ENCODE data around the gene GCAT.

Gene GCAT

GRCh38 chr22:37842015-37842793 lies 34.5 kb downstream of the GCAT start:
- peak in 1 of 2 donors; percentile 11 for DNase-seq (ENCODE audit: low read depth in 2 of 2)
- no peak for TF ChIP-seq CTCF (IDR thresholded peaks at IDR 0.05; ENCODE audit: low read depth, low read length)
- no peak overlapping the region for H3K4me3 ChIP-seq (replicated peaks in 1 of 2; ENCODE audit: low read depth in 2 of 2, low read length in 2 of 2)

GRCh38 chr22:37843741-37844089 lies 36.0 kb downstream of the GCAT start:
- TF ChIP-seq CTCF (IDR thresholded peaks at IDR 0.05; ENCODE audit: low read depth, low read length) = no peak
- peak overlapping the region; percentile 62 to 71 for H3K4me3 ChIP-seq (replicated peaks in 1 of 2; ENCODE audit: low read depth in 2 of 2, low read length in 2 of 2)
- DNase-seq (ENCODE audit: low read depth in 2 of 2) = no peak

DNA sequence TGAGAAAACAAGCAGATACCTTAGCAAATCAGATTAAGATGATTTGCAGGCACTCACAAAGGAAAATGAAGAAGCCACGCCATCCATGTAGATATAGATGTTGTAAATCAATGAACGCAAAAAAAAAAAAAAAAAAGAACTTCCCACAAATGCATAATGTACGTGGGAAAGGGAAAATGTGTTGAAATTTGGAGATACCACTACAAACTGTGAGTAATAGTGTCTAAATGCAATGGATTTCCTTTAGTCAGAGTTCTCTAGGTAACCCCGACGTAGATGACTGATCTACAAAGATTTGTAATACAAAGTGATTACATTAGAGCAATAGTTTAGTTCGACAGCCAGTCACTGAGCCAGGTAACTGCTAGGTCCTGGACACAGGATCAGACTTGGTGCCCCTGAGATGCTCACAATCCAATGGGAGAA lies 37.2 kb downstream of the GCAT start:
- H3K4me3 ChIP-seq (replicated peaks in 1 of 2; ENCODE audit: low read depth in 2 of 2, low read length in 2 of 2) = peak overlapping the region; percentile 62 to 71
- peak in 1 of 2 donors; percentile 22 for DNase-seq (ENCODE audit: low read depth in 2 of 2)
- no peak for TF ChIP-seq CTCF (IDR thresholded peaks at IDR 0.05; ENCODE audit: low read depth, low read length)

GRCh38 chr22:37846433-37846832 lies 38.7 kb downstream of the GCAT start:
- no peak for TF ChIP-seq CTCF (IDR thresholded peaks at IDR 0.05; ENCODE audit: low read depth, low read length)
- no peak overlapping the region for H3K4me3 ChIP-seq (replicated peaks in 1 of 2; ENCODE audit: low read depth in 2 of 2, low read length in 2 of 2)
- DNase-seq (ENCODE audit: low read depth in 2 of 2) = no peak

- TF ChIP-seq CTCF (IDR thresholded peaks at IDR 0.05; ENCODE audit: low read depth, low read length) = no peak
- peak overlapping the region; percentile 60 to 85 for H3K4me3 ChIP-seq (replicated peaks in 1 of 2; ENCODE audit: low read depth in 2 of 2, low read length in 2 of 2)
- DNase-seq (ENCODE audit: low read depth in 2 of 2) = peak; percentile 37 to 52
These were observed 40.9 kb downstream of the GCAT start for GRCh38 chr22:37848587-37849088.

- TF ChIP-seq CTCF (IDR thresholded peaks at IDR 0.05; ENCODE audit: low read depth, low read length) = no peak
These were observed 41.5 kb downstream of the GCAT start, which contains the start of gene EIF3L for GRCh38 chr22:37849089-37849751. Gene EIF3L, plus strand, starts transcription at chr22:37849419. Its CDS starts 31 bp downstream, at chr22:37849450.

More at GRCh38 chr22:37849089-37849751, 41.5 kb downstream of the GCAT start, which contains the start of gene EIF3L:
- DNase-seq (ENCODE audit: low read depth in 2 of 2) = peak; percentile 89
- peak within 1 kb of the TSS; percentile 60 to 85 for H3K4me3 ChIP-seq (replicated peaks in 1 of 2; ENCODE audit: low read depth in 2 of 2, low read length in 2 of 2)

All from cardiac fibroblast (primary cell).